GM18505 (cell line): ENCODE data around the gene PARD6B.
A peak's percentile ranks its signal among the peaks of the same experiment; 100 is the strongest.

Experiments used
- ATAC-seq: cut with Tn5 transposase; IDR thresholded peaks from one replicate; pipeline ENCODE4 v1.9.1; 2021; ENCODE audit not compliant: unreplicated experiment
- POLR2A ChIP-seq: IDR thresholded peaks from 4 replicates; pipeline ENCODE4 v1.6.1; 2011; ENCODE audit warnings: borderline replicate concordance; ENCODE audit not compliant: insufficient read depth, insufficient read length; ENCODE audit errors: extremely low read depth

PARD6B gene

GRCh38 chr20:50731055-50731929 is at the start of gene PARD6B:
Gene PARD6B, plus strand, starts transcription at chr20:50731580. Its CDS starts 207 bp downstream, at chr20:50731787.
- peak; percentile 66 for TF ChIP-seq POLR2A
- ATAC-seq = peak; percentile 87

- ATAC-seq = no peak
- TF ChIP-seq POLR2A = no peak
These were observed 49.3 kb upstream of the PARD6B start for GRCh38 chr20:50682065-50682464.

- no peak for TF ChIP-seq POLR2A
- ATAC-seq = no peak
These were observed 48.3 kb upstream of the PARD6B start for GRCh38 chr20:50682947-50683530.

GRCh38 chr20:50683570-50683969 is 47.8 kb upstream of the PARD6B start:
- no peak for TF ChIP-seq POLR2A
- ATAC-seq = no peak

- no peak for TF ChIP-seq POLR2A
- no peak for ATAC-seq
These were observed 44.6 kb upstream of the PARD6B start for GRCh38 chr20:50686821-50687220.

GRCh38 chr20:50688256-50688975 is 43.0 kb upstream of the PARD6B start:
- no peak for ATAC-seq

GRCh38 chr20:50689864-50690649 is 41.3 kb upstream of the PARD6B start:
- no peak for ATAC-seq
- TF ChIP-seq POLR2A = no peak

More at GRCh38 chr20:50688256-50688975, 43.0 kb upstream of the PARD6B start:
- no peak for TF ChIP-seq POLR2A

GRCh38 chr20:50690650-50691572 is 40.5 kb upstream of the PARD6B start, which contains the start of gene RIPOR3:
Gene RIPOR3, minus strand, starts transcription at chr20:50691542. Its CDS starts 414 bp downstream, at chr20:50691128.
- TF ChIP-seq POLR2A = no peak
- ATAC-seq = no peak

GRCh38 chr20:50691573-50692551 is 39.5 kb upstream of the PARD6B start:
- ATAC-seq = no peak
- TF ChIP-seq POLR2A = no peak

GRCh38 chr20:50692552-50692933 is 38.8 kb upstream of the PARD6B start:
- TF ChIP-seq POLR2A = no peak

GRCh38 chr20:50693001-50693400 is 38.4 kb upstream of the PARD6B start:
- TF ChIP-seq POLR2A = no peak
- ATAC-seq = no peak

More at GRCh38 chr20:50692552-50692933, 38.8 kb upstream of the PARD6B start:
- ATAC-seq = no peak

- no peak for ATAC-seq
- no peak for TF ChIP-seq POLR2A
These were observed 36.8 kb upstream of the PARD6B start for GRCh38 chr20:50694379-50695134.
